Endothelial cell of umbilical vein (primary cell): ENCODE results near the gene AKAP12. TPM values are rescaled to one million over a fixed set of nuclear protein-coding genes. Genes with fewer than 3 reads are reported as not detected.

Experiments used
- BruUV-seq: library from RNA; stranded (reverse); fragments of 400-500 nt; replicated peaks from 2 replicates; lab custom pipeline; 2021; lab: Mats Ljungman, UMichigan
- CTCF ChIA-PET: fragments of 300-600, 350-600 bp; sonication (Branson Sonifier 250); formaldehyde crosslinking; loops from one replicate; lab custom pipeline; 2021; ENCODE audit warnings: antibody characterized with exemption, inconsistent platforms; lab: Charles Lee
- POLR2A ChIA-PET: fragments of 300-600, 350-600 bp; sonication (Branson Sonifier 250); formaldehyde crosslinking; loops from one replicate; lab custom pipeline; 2021; ENCODE audit warnings: antibody characterized with exemption, inconsistent platforms; lab: Charles Lee
- DNase-seq: peaks from one replicate; pipeline ENCODE4 v3.0.0-alpha.2; 2011; ENCODE audit warnings: low read depth, low spot score
- FAIRE-seq: peaks from 2 replicates; lab custom pipeline; 2011; peaks lifted over from hg19 to GRCh38; lab: Jason Lieb, UNC
- H2AFZ ChIP-seq: 2 replicates; pipeline ENCODE4 v1.6.0; 2012; ENCODE audit warnings: low read depth, low read length, control low read depth, inconsistent platforms
- H3K27ac ChIP-seq: 2 replicates; pipeline ENCODE4 v1.5.1; 2011; ENCODE audit warnings: low read depth, mild to moderate bottlenecking, control low read depth, low read length, moderate library complexity; ENCODE audit not compliant: insufficient read depth
- H3K27me3 ChIP-seq, 2 experiments: 2 replicates each; pipeline versions ENCODE4 v1.6.0 to v1.6.1; 2011; ENCODE audit warnings: low read length in 2 of 2, mixed read lengths in 1 of 2; ENCODE audit not compliant: control insufficient read depth in 2 of 2, insufficient read depth in 2 of 2
- H3K36me3 ChIP-seq, 2 experiments: 2 replicates in 1 of 2; 3 replicates in 1 of 2; pipeline ENCODE4 v1.5.1; 2011; ENCODE audit warnings: low read length in 2 of 2, mild to moderate bottlenecking in 1 of 2, moderate library complexity in 1 of 2; ENCODE audit not compliant: control insufficient read depth in 2 of 2, insufficient read depth in 2 of 2; ENCODE audit errors: extremely low read depth in 1 of 2
- H3K4me1 ChIP-seq: 3 replicates; pipeline ENCODE4 v1.5.1; 2011; ENCODE audit warnings: mild to moderate bottlenecking, low read length; ENCODE audit not compliant: control insufficient read depth, insufficient read depth; ENCODE audit errors: extremely low read depth
- H3K4me2 ChIP-seq: 2 replicates; pipeline ENCODE4 v1.6.1; 2011; ENCODE audit warnings: low read length, control low read depth, mixed read lengths; ENCODE audit not compliant: insufficient read depth
- H3K4me3 ChIP-seq, 3 experiments: fragments of 200-600 bp in 1 of 3; sonication (generic), shearing (Covaris generic) in 1 of 3; replicated peaks in 1 of 3; 2 replicates each; pipeline ENCODE4 v1.5.1; 2011 to 2016; ENCODE audit warnings: control low read depth in 3 of 3, low read length in 3 of 3, mild to moderate bottlenecking in 2 of 3, inconsistent platforms in 1 of 3, low read depth in 1 of 3, moderate library complexity in 1 of 3; ENCODE audit not compliant: insufficient read depth in 1 of 3
- H3K79me2 ChIP-seq: 2 replicates; pipeline ENCODE4 v1.6.0; 2012; ENCODE audit warnings: low read length, inconsistent platforms; ENCODE audit not compliant: control insufficient read depth, insufficient read depth
- H3K9ac ChIP-seq: replicated peaks from 2 replicates; pipeline ENCODE3; 2011; ENCODE audit warnings: low read length, control low read depth; ENCODE audit not compliant: insufficient read depth; ENCODE audit errors: extremely low read depth
- H3K9me1 ChIP-seq: replicated peaks from 3 replicates; pipeline ENCODE4 v1.6.0; 2011; ENCODE audit warnings: mild to moderate bottlenecking, low read length; ENCODE audit not compliant: control insufficient read depth, insufficient read depth; ENCODE audit errors: extremely low read depth
- H3K9me3 ChIP-seq: replicated peaks from 2 replicates; pipeline ENCODE4 v1.5.1; 2012; ENCODE audit warnings: low read length, inconsistent platforms; ENCODE audit not compliant: control insufficient read depth, insufficient read depth
- H4K20me1 ChIP-seq: replicated peaks from 2 replicates; pipeline ENCODE3; 2011; ENCODE audit warnings: mild to moderate bottlenecking, low read length; ENCODE audit not compliant: control insufficient read depth, insufficient read depth; ENCODE audit errors: extremely low read depth
- CTCF ChIP-seq, 2 donors: IDR thresholded peaks; 1 replicate in 1 of 2; 2 replicates in 1 of 2; pipeline ENCODE4 v1.5.1; 2011; ENCODE audit warnings: low read length in 2 of 2, mild to moderate bottlenecking in 2 of 2, moderate library complexity in 2 of 2, control low read depth in 1 of 2, inconsistent platforms in 1 of 2, low read depth in 1 of 2; ENCODE audit not compliant: insufficient read depth in 1 of 2; ENCODE audit errors: extremely low read depth in 1 of 2
- EZH2 ChIP-seq: IDR thresholded peaks from 2 replicates; pipeline ENCODE4 v1.6.1; 2012; ENCODE audit warnings: borderline replicate concordance, low read depth, mild to moderate bottlenecking, moderate library complexity, low read length, inconsistent platforms; ENCODE audit not compliant: severe bottlenecking
- FOS ChIP-seq: IDR thresholded peaks from 2 replicates; pipeline ENCODE4 v1.6.1; 2011; ENCODE audit warnings: mild to moderate bottlenecking, low read length, moderate library complexity, borderline replicate concordance; ENCODE audit not compliant: insufficient read depth
- GATA2 ChIP-seq: IDR thresholded peaks from 2 replicates; pipeline ENCODE4 v1.7.0; 2011; ENCODE audit warnings: low read depth, mild to moderate bottlenecking, moderate library complexity, mixed read lengths, low read length; ENCODE audit not compliant: insufficient read length, insufficient read depth
- JUN ChIP-seq: IDR thresholded peaks from 2 replicates; pipeline ENCODE4 v1.6.1; 2011; ENCODE audit warnings: borderline replicate concordance, low read depth; ENCODE audit not compliant: insufficient read length, insufficient read depth
- MAX ChIP-seq: IDR thresholded peaks from 2 replicates; pipeline ENCODE4 v1.6.1; 2011; ENCODE audit not compliant: insufficient read depth, insufficient read length
- MYC ChIP-seq: IDR thresholded peaks from one replicate; pipeline ENCODE4 v1.6.1; 2011; ENCODE audit warnings: mild to moderate bottlenecking, low read depth, low read length
- POLR2A ChIP-seq: IDR thresholded peaks from 2 replicates; pipeline ENCODE4 v1.6.1; 2012; ENCODE audit warnings: low read depth, mild to moderate bottlenecking, control low read depth, low read length
- POLR2AphosphoS5 ChIP-seq: IDR thresholded peaks from 2 replicates; pipeline ENCODE4 v1.6.1; 2012; ENCODE audit warnings: low read depth, mild to moderate bottlenecking, control low read depth, low read length, moderate library complexity; ENCODE audit not compliant: insufficient read depth
- dilution Hi-C: fragments of 300-500 bp; cut with MboI; formaldehyde crosslinking; loops from one replicate; pipeline ENCODE4 v1.15.0; 2019; ENCODE audit warnings: low sequenced_read_pairs; ENCODE audit not compliant: extremely low pct_ligation_motif_present
- intact Hi-C: fragments of 100-400 bp; cut with micrococcal nuclease; formaldehyde crosslinking; loops from one replicate; pipeline ENCODE4 v1.10.0; 2022
- polyA plus RNA-seq, 4 experiments: library from polyadenylated mRNA; depleted of rRNA in 3 of 4; stranded (reverse) in 3 of 4; unstranded in 1 of 4; fragments of >200 nt; gene quantifications; 2 replicates each; pipeline versions ENCODE4 v1.2.1 to v1.2.3, GENCODE V29; 2011 to 2012; ENCODE audit warnings: missing spikeins in 1 of 4
- total RNA-seq: library from RNA; stranded (reverse); gene quantifications from 2 replicates; pipeline ENCODE4 v1.2.3, GENCODE V29; 2021

Gene AKAP12
- total and polyA plus RNA-seq, 2 donors (not counting 3 experiments of a cell fraction or from before 2014, with no cell fraction given) = 46.9 to 340 TPM

GRCh38 chr6:151232899-151233298 lies 6.9 kb upstream of the AKAP12 start:
- dilution Hi-C loops = no loop called here
- Histone ChIP-seq H3K9me1 (no peaks in the 10 kb centered on the region), H3K4me2 (no peak overlapping the region), H3K36me3 (no peaks in the 10 kb centered on the region), H3K4me3 (no peak overlapping the region), H2AFZ (no peak overlapping the region), H3K9me3 (no peaks in the 10 kb centered on the region), H3K27me3 (peaks cover 0 to 2% of the 10 kb centered on the region in 2 experiments), H3K9ac (no peak overlapping the region), H3K27ac (no peak overlapping the region), H3K79me2 (no peaks in the 10 kb centered on the region), H3K4me1 (no peaks in the 10 kb centered on the region), H4K20me1 (no peaks in the 10 kb centered on the region)
- intact Hi-C loops = no loop called here
- no peak for TF ChIP-seq GATA2
- no peak for TF ChIP-seq POLR2A
- TF ChIP-seq JUN = no peak
- ChIA-PET POLR2A (no interaction called here), CTCF (interaction anchor here (0.8 to 1.0 kb wide), 3 partner anchors 8 to 218 kb away, joined by 3 read pairs; no protein-coding TSS in a partner anchor)
- no TSS peak for BruUV-seq
- DNase-seq (no peak), FAIRE-seq (no peak)

GRCh38 chr6:151233731-151234130 lies 6.0 kb upstream of the AKAP12 start:
- ChIA-PET POLR2A (interaction anchor here (0.6 kb wide), 1 partner anchor 15 kb away, joined by 5 read pairs; no protein-coding TSS in a partner anchor), CTCF (interaction anchor here (0.6 kb wide), 1 partner anchor 45 kb away, joined by 4 read pairs; no protein-coding TSS in a partner anchor)
- Histone ChIP-seq H3K27me3 (peaks cover 0 to 2% of the 10 kb centered on the region in 2 experiments), H3K79me2 (no peaks in the 10 kb centered on the region), H3K4me1 (no peaks in the 10 kb centered on the region), H2AFZ (no peak overlapping the region), H4K20me1 (no peaks in the 10 kb centered on the region), H3K9me1 (no peaks in the 10 kb centered on the region), H3K9me3 (no peaks in the 10 kb centered on the region), H3K36me3 (no peaks in the 10 kb centered on the region), H3K4me2 (no peak overlapping the region), H3K4me3 (no peak overlapping the region), H3K27ac (no peak overlapping the region), H3K9ac (no peak overlapping the region)
- no peak for FAIRE-seq
- no TSS peak for BruUV-seq
- dilution Hi-C loops (no loop called here), intact Hi-C loops (no loop called here)
- TF ChIP-seq JUN = no peak
- no peak for TF ChIP-seq POLR2A
- no peak for TF ChIP-seq MYC
- TF ChIP-seq EZH2 = no peak
- TF ChIP-seq GATA2 = no peak
- no peak for TF ChIP-seq CTCF (IDR thresholded peaks at IDR 0.05; ENCODE audit: extremely low read depth in 1 of 2, insufficient read depth in 1 of 2, low read depth in 1 of 2, low read length in 2 of 2)
- TF ChIP-seq FOS = no peak
- no peak for TF ChIP-seq MAX
- no peak for TF ChIP-seq POLR2AphosphoS5
- DNase-seq = no peak
